Measurements from ENCODE around the gene APPL2.

Gene APPL2

GRCh38 chr12:105272814-105273416, 36.9 kb upstream of the APPL2 start:
- peaks cover 10% of the 10 kb centered on the region; the same call in 1 of the 2 replicates for H3K4me1 ChIP-seq (ENCODE audit: control insufficient read depth, insufficient read depth, low read length)
- H3K36me3 ChIP-seq (ENCODE audit: control insufficient read depth, insufficient read depth, low read length), result no peaks in the 10 kb centered on the region
- H3K27me3 ChIP-seq (ENCODE audit: control insufficient read depth, insufficient read depth, low read length), result no peaks in the 10 kb centered on the region
- no peaks in the 10 kb centered on the region for H3K9me3 ChIP-seq (ENCODE audit: control insufficient read depth, insufficient read depth, low read length)
- H3K27ac ChIP-seq (ENCODE audit: low read depth, low read length), result no peak overlapping the region
- no peak overlapping the region for H3K9ac ChIP-seq (ENCODE audit: low read depth, low read length)
- H3K4me3 ChIP-seq (ENCODE audit: low read depth, low read length), result no peak overlapping the region

- Histone ChIP-seq H3K27me3 (ENCODE audit: control insufficient read depth, insufficient read depth, low read length) (no peaks in the 10 kb centered on the region), H3K4me3 (ENCODE audit: low read depth, low read length) (no peak overlapping the region), H3K9me3 (ENCODE audit: control insufficient read depth, insufficient read depth, low read length) (no peaks in the 10 kb centered on the region), H3K4me1 (ENCODE audit: control insufficient read depth, insufficient read depth, low read length) (peaks cover 10% of the 10 kb centered on the region; the same call in 1 of the 2 replicates), H3K9ac (ENCODE audit: low read depth, low read length) (no peak overlapping the region), H3K36me3 (ENCODE audit: control insufficient read depth, insufficient read depth, low read length) (no peaks in the 10 kb centered on the region), H3K27ac (ENCODE audit: low read depth, low read length) (no peak overlapping the region)
These were observed 36.2 kb upstream of the APPL2 start for GRCh38 chr12:105272152-105272551.

- no peak overlapping the region for H3K9ac ChIP-seq (ENCODE audit: low read depth, low read length)
- H3K4me1 ChIP-seq (ENCODE audit: control insufficient read depth, insufficient read depth, low read length), result peaks cover 7% of the 10 kb centered on the region; the same call in 1 of the 2 replicates
- no peaks in the 10 kb centered on the region for H3K36me3 ChIP-seq (ENCODE audit: control insufficient read depth, insufficient read depth, low read length)
- no peak overlapping the region for H3K27ac ChIP-seq (ENCODE audit: low read depth, low read length)
- no peaks in the 10 kb centered on the region for H3K27me3 ChIP-seq (ENCODE audit: control insufficient read depth, insufficient read depth, low read length)
- no peak overlapping the region for H3K4me3 ChIP-seq (ENCODE audit: low read depth, low read length)
- H3K9me3 ChIP-seq (ENCODE audit: control insufficient read depth, insufficient read depth, low read length), result no peaks in the 10 kb centered on the region
These were observed 35.4 kb upstream of the APPL2 start for GRCh38 chr12:105271364-105271763.

GRCh38 chr12:105270671-105271255, 34.8 kb upstream of the APPL2 start:
- Histone ChIP-seq H3K36me3 (ENCODE audit: control insufficient read depth, insufficient read depth, low read length) (no peaks in the 10 kb centered on the region), H3K9ac (ENCODE audit: low read depth, low read length) (no peak overlapping the region), H3K4me3 (ENCODE audit: low read depth, low read length) (no peak overlapping the region), H3K27me3 (ENCODE audit: control insufficient read depth, insufficient read depth, low read length) (no peaks in the 10 kb centered on the region), H3K9me3 (ENCODE audit: control insufficient read depth, insufficient read depth, low read length) (no peaks in the 10 kb centered on the region), H3K4me1 (ENCODE audit: control insufficient read depth, insufficient read depth, low read length) (0 out of 2 replicates have a peak, but pooled peaks cover under 1% of the 10 kb centered on the region), H3K27ac (ENCODE audit: low read depth, low read length) (no peak overlapping the region)

GRCh38 chr12:105267711-105268110, 31.7 kb upstream of the APPL2 start:
- Histone ChIP-seq H3K4me1 (ENCODE audit: control insufficient read depth, insufficient read depth, low read length) (no peaks in the 10 kb centered on the region), H3K27me3 (ENCODE audit: control insufficient read depth, insufficient read depth, low read length) (no peaks in the 10 kb centered on the region), H3K4me3 (ENCODE audit: low read depth, low read length) (no peak overlapping the region), H3K27ac (ENCODE audit: low read depth, low read length) (no peak overlapping the region), H3K36me3 (ENCODE audit: control insufficient read depth, insufficient read depth, low read length) (no peaks in the 10 kb centered on the region), H3K9ac (ENCODE audit: low read depth, low read length) (no peak overlapping the region), H3K9me3 (ENCODE audit: control insufficient read depth, insufficient read depth, low read length) (no peaks in the 10 kb centered on the region)

GRCh38 chr12:105264771-105265170, 28.8 kb upstream of the APPL2 start:
- H3K27me3 ChIP-seq (ENCODE audit: control insufficient read depth, insufficient read depth, low read length), result no peaks in the 10 kb centered on the region
- no peak overlapping the region for H3K27ac ChIP-seq (ENCODE audit: low read depth, low read length)
- H3K36me3 ChIP-seq (ENCODE audit: control insufficient read depth, insufficient read depth, low read length), result no peaks in the 10 kb centered on the region
- no peaks in the 10 kb centered on the region for H3K9me3 ChIP-seq (ENCODE audit: control insufficient read depth, insufficient read depth, low read length)
- H3K4me3 ChIP-seq (ENCODE audit: low read depth, low read length), result no peak overlapping the region
- no peak overlapping the region for H3K9ac ChIP-seq (ENCODE audit: low read depth, low read length)
- no peaks in the 10 kb centered on the region for H3K4me1 ChIP-seq (ENCODE audit: control insufficient read depth, insufficient read depth, low read length)

- Histone ChIP-seq H3K9ac (ENCODE audit: low read depth, low read length) (no peak overlapping the region), H3K4me3 (ENCODE audit: low read depth, low read length) (no peak overlapping the region), H3K36me3 (ENCODE audit: control insufficient read depth, insufficient read depth, low read length) (no peaks in the 10 kb centered on the region), H3K27ac (ENCODE audit: low read depth, low read length) (no peak overlapping the region), H3K4me1 (ENCODE audit: control insufficient read depth, insufficient read depth, low read length) (no peaks in the 10 kb centered on the region), H3K9me3 (ENCODE audit: control insufficient read depth, insufficient read depth, low read length) (no peaks in the 10 kb centered on the region), H3K27me3 (ENCODE audit: control insufficient read depth, insufficient read depth, low read length) (no peaks in the 10 kb centered on the region)
These were observed 26.6 kb upstream of the APPL2 start for GRCh38 chr12:105262461-105263184.

GRCh38 chr12:105261010-105261409, 25.0 kb upstream of the APPL2 start:
- no peaks in the 10 kb centered on the region for H3K27me3 ChIP-seq (ENCODE audit: control insufficient read depth, insufficient read depth, low read length)
- H3K27ac ChIP-seq (ENCODE audit: low read depth, low read length), result no peak overlapping the region
- H3K4me3 ChIP-seq (ENCODE audit: low read depth, low read length), result no peak overlapping the region
- no peaks in the 10 kb centered on the region for H3K36me3 ChIP-seq (ENCODE audit: control insufficient read depth, insufficient read depth, low read length)
- H3K9me3 ChIP-seq (ENCODE audit: control insufficient read depth, insufficient read depth, low read length), result no peaks in the 10 kb centered on the region
- no peak overlapping the region for H3K9ac ChIP-seq (ENCODE audit: low read depth, low read length)
- no peaks in the 10 kb centered on the region for H3K4me1 ChIP-seq (ENCODE audit: control insufficient read depth, insufficient read depth, low read length)

GRCh38 chr12:105259226-105259625, 23.3 kb upstream of the APPL2 start:
- H3K9ac ChIP-seq (ENCODE audit: low read depth, low read length), result no peak overlapping the region
- H3K4me1 ChIP-seq (ENCODE audit: control insufficient read depth, insufficient read depth, low read length), result no peaks in the 10 kb centered on the region
- no peaks in the 10 kb centered on the region for H3K36me3 ChIP-seq (ENCODE audit: control insufficient read depth, insufficient read depth, low read length)
- H3K4me3 ChIP-seq (ENCODE audit: low read depth, low read length), result no peak overlapping the region
- no peaks in the 10 kb centered on the region for H3K27me3 ChIP-seq (ENCODE audit: control insufficient read depth, insufficient read depth, low read length)
- no peaks in the 10 kb centered on the region for H3K9me3 ChIP-seq (ENCODE audit: control insufficient read depth, insufficient read depth, low read length)
- no peak overlapping the region for H3K27ac ChIP-seq (ENCODE audit: low read depth, low read length)

- Histone ChIP-seq H3K36me3 (ENCODE audit: control insufficient read depth, insufficient read depth, low read length) (no peaks in the 10 kb centered on the region), H3K27me3 (ENCODE audit: control insufficient read depth, insufficient read depth, low read length) (no peaks in the 10 kb centered on the region), H3K9ac (ENCODE audit: low read depth, low read length) (no peak overlapping the region), H3K9me3 (ENCODE audit: control insufficient read depth, insufficient read depth, low read length) (no peaks in the 10 kb centered on the region), H3K4me1 (ENCODE audit: control insufficient read depth, insufficient read depth, low read length) (no peaks in the 10 kb centered on the region), H3K27ac (ENCODE audit: low read depth, low read length) (no peak overlapping the region), H3K4me3 (ENCODE audit: low read depth, low read length) (no peak overlapping the region)
These were observed 21.4 kb upstream of the APPL2 start for GRCh38 chr12:105257321-105257728.

- H3K4me1 ChIP-seq (ENCODE audit: control insufficient read depth, insufficient read depth, low read length), result no peaks in the 10 kb centered on the region
- H3K4me3 ChIP-seq (ENCODE audit: low read depth, low read length), result no peak overlapping the region
- H3K27me3 ChIP-seq (ENCODE audit: control insufficient read depth, insufficient read depth, low read length), result no peaks in the 10 kb centered on the region
- no peaks in the 10 kb centered on the region for H3K36me3 ChIP-seq (ENCODE audit: control insufficient read depth, insufficient read depth, low read length)
- H3K27ac ChIP-seq (ENCODE audit: low read depth, low read length), result no peak overlapping the region
- no peaks in the 10 kb centered on the region for H3K9me3 ChIP-seq (ENCODE audit: control insufficient read depth, insufficient read depth, low read length)
- no peak overlapping the region for H3K9ac ChIP-seq (ENCODE audit: low read depth, low read length)
These were observed 20.9 kb upstream of the APPL2 start for GRCh38 chr12:105256921-105257320.
